Upper lobe of right lung (tissue), 1 donor: Measurements from ENCODE around the gene XRCC1. TPM values are rescaled to one million over a fixed set of nuclear protein-coding genes. Genes with fewer than 3 reads are reported as not detected.
"Not testable (repeated sequence)": the region's sequence is repeated elsewhere in the genome, so short reads cannot be mapped to it uniquely, and the experiment has no call there.

Source experiments
- ATAC-seq: fragments of 200-7000 bp; cut with Tn5 transposase; one replicate; pipeline ENCODE4 v1.9.1; 2020; ENCODE audit warnings: mild to moderate bottlenecking, moderate library complexity
- DNase-seq: peaks from one replicate; pipeline ENCODE4 v3.0.0-alpha.2; 2020
- H3K27ac ChIP-seq: fragments of 200-600 bp; one replicate; pipeline ENCODE4 v1.8.0; 2022
- H3K27me3 ChIP-seq: fragments of 200-600 bp; one replicate; pipeline ENCODE4 v1.8.0; 2022; ENCODE audit warnings: mild to moderate bottlenecking
- H3K36me3 ChIP-seq: fragments of 200-600 bp; one replicate; pipeline ENCODE4 v1.8.0; 2022
- H3K4me1 ChIP-seq: fragments of 200-600 bp; one replicate; pipeline ENCODE4 v1.8.0; 2022
- H3K4me3 ChIP-seq: fragments of 200-600 bp; one replicate; pipeline ENCODE4 v1.8.0; 2022; ENCODE audit warnings: mild to moderate bottlenecking
- H3K9me3 ChIP-seq: fragments of 200-600 bp; one replicate; pipeline ENCODE4 v1.8.0; 2022
- intact Hi-C: fragments of 100-400 bp; cut with DNase I; formaldehyde crosslinking; loops from one replicate; pipeline ENCODE4 v1.11.0; 2022
- total RNA-seq: library from RNA; stranded (reverse); fragmentation: NEBNext Ultra II Directional; extraction: Animal tissue kit (Norgen Biotek cat#: 25700); gene quantifications from one replicate; pipeline ENCODE4 v1.2.1, GENCODE V29; 2021
- TF ChIP-seq, protein P1 (sequence below): fragments of 200-600 bp; IDR thresholded peaks from one replicate; pipeline ENCODE4 v1.8.0; 2022; ENCODE audit warnings: antibody characterized with exemption
- donor health status: DM: no; HTN: yes; CAD: no; lungs with severe emphysema.

XRCC1 gene
- total RNA-seq, 1 donor from 2014 or later = 23.8 TPM

DNA sequence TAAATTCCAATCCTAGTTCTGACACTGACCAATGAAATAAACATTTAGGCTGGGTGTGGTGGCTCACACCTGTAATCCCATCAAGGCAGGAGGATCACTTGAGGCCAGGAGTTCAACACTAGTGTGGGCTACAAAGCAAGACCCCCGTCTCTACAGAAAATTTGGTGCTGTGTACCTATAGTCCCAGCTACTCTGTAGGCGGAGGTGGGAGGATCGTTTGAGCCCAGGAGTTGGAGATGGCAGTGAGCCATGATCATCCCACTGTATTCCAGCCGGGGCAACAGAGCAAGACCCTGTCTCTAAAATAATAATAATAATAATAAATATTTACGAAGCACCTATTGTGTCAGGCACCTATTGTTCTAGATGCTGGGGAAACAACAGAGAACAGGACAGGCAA, 13.9 kb upstream of the XRCC1 start:
- ATAC-seq = no peak
- Histone ChIP-seq H3K9me3 (no peaks in the 10 kb centered on the region), H3K36me3 (peaks cover 34% of the 10 kb centered on the region), H3K4me1 (peaks cover 5% of the 10 kb centered on the region), H3K27ac (no peak overlapping the region), H3K27me3 (no peaks in the 10 kb centered on the region), H3K4me3 (no peak overlapping the region)
- TF ChIP-seq, protein P1, sequence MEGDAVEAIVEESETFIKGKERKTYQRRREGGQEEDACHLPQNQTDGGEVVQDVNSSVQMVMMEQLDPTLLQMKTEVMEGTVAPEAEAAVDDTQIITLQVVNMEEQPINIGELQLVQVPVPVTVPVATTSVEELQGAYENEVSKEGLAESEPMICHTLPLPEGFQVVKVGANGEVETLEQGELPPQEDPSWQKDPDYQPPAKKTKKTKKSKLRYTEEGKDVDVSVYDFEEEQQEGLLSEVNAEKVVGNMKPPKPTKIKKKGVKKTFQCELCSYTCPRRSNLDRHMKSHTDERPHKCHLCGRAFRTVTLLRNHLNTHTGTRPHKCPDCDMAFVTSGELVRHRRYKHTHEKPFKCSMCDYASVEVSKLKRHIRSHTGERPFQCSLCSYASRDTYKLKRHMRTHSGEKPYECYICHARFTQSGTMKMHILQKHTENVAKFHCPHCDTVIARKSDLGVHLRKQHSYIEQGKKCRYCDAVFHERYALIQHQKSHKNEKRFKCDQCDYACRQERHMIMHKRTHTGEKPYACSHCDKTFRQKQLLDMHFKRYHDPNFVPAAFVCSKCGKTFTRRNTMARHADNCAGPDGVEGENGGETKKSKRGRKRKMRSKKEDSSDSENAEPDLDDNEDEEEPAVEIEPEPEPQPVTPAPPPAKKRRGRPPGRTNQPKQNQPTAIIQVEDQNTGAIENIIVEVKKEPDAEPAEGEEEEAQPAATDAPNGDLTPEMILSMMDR = no peak
- intact Hi-C loops = no loop called here
- no peak for DNase-seq

DNA sequence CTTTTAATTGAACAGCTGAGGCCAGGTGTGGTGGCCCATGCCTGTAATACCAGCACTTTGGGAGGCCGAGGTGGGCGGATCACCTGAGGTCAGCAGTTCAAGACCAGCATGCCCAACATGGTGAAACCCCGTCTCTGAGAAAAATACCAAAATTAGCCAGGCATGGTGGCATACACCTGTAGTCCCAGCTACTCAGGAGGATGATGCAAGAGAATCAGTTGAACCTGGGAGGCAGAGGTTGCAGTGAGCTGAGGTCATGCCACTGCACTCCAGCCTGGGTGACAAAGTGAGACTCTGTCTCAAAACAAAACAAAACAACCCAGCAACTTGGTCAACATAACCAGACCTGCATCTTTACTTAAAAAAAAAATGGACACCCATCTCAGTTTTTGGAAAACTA, 11.7 kb upstream of the XRCC1 start:
- H3K27me3 ChIP-seq, ATAC-seq, H3K4me1 ChIP-seq, H3K4me3 ChIP-seq, DNase-seq, H3K27ac ChIP-seq, H3K9me3 ChIP-seq, intact Hi-C loops: not testable (repeated sequence)
- peaks cover 12% of the 10 kb centered on the region for H3K36me3 ChIP-seq

DNA sequence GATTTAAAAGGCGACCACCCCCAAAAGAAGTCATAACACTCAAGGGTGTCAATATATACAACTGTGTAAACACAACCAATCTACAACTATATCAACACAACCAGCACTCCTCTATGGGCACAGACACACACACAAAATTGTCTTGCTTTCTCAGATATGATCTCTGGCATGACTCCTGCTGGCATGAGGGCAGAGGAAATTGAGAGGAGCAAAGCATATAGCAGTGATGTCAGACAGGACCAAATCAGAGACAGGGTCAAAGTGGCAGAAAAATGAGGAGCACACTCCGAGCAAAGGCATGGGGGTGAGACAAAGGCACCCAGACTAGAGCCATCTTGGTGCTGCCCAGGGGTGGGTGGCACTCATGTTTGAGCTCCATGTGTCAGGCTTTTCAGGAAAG, 11.0 kb upstream of the XRCC1 start:
- H3K9me3 ChIP-seq = no peaks in the 10 kb centered on the region
- ATAC-seq (no peak), DNase-seq (no peak)
- H3K4me3 ChIP-seq = no peak overlapping the region
- peaks cover 7% of the 10 kb centered on the region for H3K36me3 ChIP-seq
- peaks cover 4% of the 10 kb centered on the region for H3K4me1 ChIP-seq
- intact Hi-C loops = no loop called here
- TF ChIP-seq, protein P1 = no peak
- H3K27me3 ChIP-seq = no peaks in the 10 kb centered on the region
- H3K27ac ChIP-seq = no peak overlapping the region

DNA sequence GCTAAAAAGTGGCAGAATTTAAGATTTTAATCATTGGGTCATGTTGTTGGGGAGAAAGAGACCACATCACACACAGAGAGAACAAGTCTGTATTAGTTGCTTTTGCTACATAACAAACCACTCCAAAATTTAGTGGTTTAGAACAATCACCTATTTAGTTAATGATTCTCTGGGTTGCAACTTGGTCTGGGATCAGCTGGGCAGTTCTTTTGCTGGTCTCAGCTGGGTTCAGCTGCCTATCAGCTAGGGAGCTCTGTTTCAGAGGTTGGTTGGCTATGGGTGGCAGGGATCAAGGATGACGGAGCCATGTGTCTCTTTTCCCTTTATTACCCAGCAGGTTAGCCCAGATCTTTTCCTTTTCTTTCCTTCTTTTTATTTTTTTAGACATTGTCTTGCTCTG, 9.2 kb upstream of the XRCC1 start:
- intact Hi-C loops = no loop called here
- ATAC-seq (no peak), DNase-seq (no peak)
- TF ChIP-seq, protein P1 = no peak
- no peaks in the 10 kb centered on the region for H3K9me3 ChIP-seq
- H3K27ac ChIP-seq = no peak overlapping the region
- no peaks in the 10 kb centered on the region for H3K27me3 ChIP-seq
- no peak overlapping the region for H3K4me3 ChIP-seq
- H3K4me1 ChIP-seq = peaks cover 4% of the 10 kb centered on the region
- no peaks in the 10 kb centered on the region for H3K36me3 ChIP-seq

DNA sequence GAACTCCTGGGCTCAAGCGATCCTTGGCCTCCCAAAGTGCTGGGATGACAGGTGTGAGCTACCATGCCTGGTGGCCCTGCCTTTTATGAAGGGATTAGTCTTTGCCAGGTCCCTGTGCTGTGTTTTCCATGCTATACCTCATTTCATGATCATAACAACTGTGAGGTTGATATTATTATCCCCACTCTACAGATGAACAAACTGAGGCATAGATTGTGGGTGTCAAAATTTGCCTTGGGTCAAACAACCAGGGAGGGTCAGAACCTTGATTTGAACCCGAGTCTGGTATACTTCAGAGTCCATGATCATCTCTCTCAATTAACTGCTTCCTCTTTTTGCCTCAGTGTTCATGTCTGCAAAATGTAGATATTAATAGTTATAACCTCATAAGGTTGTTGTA, 7.2 kb upstream of the XRCC1 start:
- intact Hi-C loops = no loop called here

DNA sequence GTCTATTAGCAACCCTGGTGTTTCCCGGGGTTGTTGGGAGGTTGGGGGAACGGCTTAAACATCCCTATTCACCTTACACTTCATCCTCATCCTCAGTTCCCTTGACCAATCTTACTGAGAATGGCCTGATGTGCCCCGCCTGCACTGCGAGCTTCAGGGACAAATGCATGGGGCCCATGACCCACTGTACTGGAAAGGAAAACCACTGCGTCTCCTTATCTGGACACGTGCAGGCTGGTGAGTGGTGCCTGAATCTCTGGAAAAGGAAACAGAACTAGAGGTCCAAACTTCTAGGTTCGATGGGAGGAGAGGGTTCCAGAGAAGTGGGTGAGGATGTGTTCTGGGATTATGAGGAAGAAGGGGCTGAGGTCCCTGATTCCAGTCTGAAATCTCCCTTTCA, 6.1 kb upstream of the XRCC1 start:
- DNase-seq (no peak), ATAC-seq (no peak)
- Histone ChIP-seq H3K4me1 (peaks cover 4% of the 10 kb centered on the region), H3K9me3 (no peaks in the 10 kb centered on the region), H3K36me3 (no peaks in the 10 kb centered on the region), H3K4me3 (peak overlapping the region; percentile 52), H3K27me3 (no peaks in the 10 kb centered on the region), H3K27ac (peak overlapping the region; percentile 55)
- TF ChIP-seq, protein P1 = no peak
- intact Hi-C loops = no loop called here

More for the DNA sequence above, 7.2 kb upstream of the XRCC1 start:
- peaks cover 4% of the 10 kb centered on the region for H3K4me1 ChIP-seq
- H3K9me3 ChIP-seq = no peaks in the 10 kb centered on the region
- no peak for ATAC-seq
- no peaks in the 10 kb centered on the region for H3K36me3 ChIP-seq
- no peak overlapping the region for H3K4me3 ChIP-seq
- DNase-seq = no peak
- TF ChIP-seq, protein P1 = no peak
- H3K27me3 ChIP-seq = no peaks in the 10 kb centered on the region
- no peak overlapping the region for H3K27ac ChIP-seq
